Measurements from ENCODE around the gene SMCO1. TPM values are rescaled to one million over a fixed set of nuclear protein-coding genes. Genes with fewer than 3 reads are reported as not detected.
"Not testable (repeated sequence)": the region's sequence is repeated elsewhere in the genome, so short reads cannot be mapped to it uniquely, and the experiment has no call there.

The SMCO1 gene
- total and polyA plus RNA-seq, 8 donors: 0.05 TPM; not detected in 7

GRCh38 chr3:196506687-196507086 lies 8.5 kb downstream of the SMCO1 start:
- TF ChIP-seq CTCF (IDR thresholded peaks at IDR 0.05): no peak
- intact Hi-C loops (cut with DNase I): no loop called here
- H3K4me1 ChIP-seq: no peaks in the 10 kb centered on the region
- DNase-seq: no peak
- H3K27ac ChIP-seq: no peak overlapping the region
- no peak overlapping the region for H3K4me3 ChIP-seq
- 70 to 82% methylated on average over 8 of the region's 8 CpGs for WGBS, 2 donors
- no peak for ATAC-seq
- no peaks in the 10 kb centered on the region for H3K27me3 ChIP-seq
- H3K36me3 ChIP-seq: no peaks in the 10 kb centered on the region
- no peak for FAIRE-seq
- H3K9me3 ChIP-seq: no peaks in the 10 kb centered on the region

DNA sequence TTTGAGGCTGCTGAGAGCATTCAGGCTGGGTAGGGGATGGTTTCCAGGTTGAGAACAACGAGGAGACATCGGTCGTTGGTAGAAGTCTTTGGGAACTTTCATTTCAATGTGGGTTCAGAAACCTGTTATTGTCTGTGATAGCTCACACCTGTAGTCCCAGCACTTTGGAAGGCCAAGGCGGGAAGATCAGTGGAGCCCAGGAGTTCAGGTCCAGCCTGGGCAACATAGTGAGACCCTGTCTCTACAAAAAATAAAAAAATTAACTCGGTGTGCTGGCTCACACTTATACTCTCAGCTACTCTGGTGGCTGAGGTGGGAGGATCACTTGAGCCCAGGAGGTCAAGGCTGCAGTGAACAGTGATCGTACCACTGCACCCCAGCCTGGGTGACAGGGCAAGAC lies 10.6 kb downstream of the SMCO1 start:
- H3K4me3 ChIP-seq: no peak overlapping the region
- no peak for FAIRE-seq
- TF ChIP-seq CTCF (IDR thresholded peaks at IDR 0.05): no peak
- intact Hi-C loops (cut with DNase I): no loop called here
- H3K36me3 ChIP-seq: no peaks in the 10 kb centered on the region
- ATAC-seq: no peak
- H3K4me1 ChIP-seq: peaks cover 0 to 2% (median 0%) of the 10 kb centered on the region in 3 donors
- no peaks in the 10 kb centered on the region for H3K27me3 ChIP-seq
- H3K9me3 ChIP-seq: no peaks in the 10 kb centered on the region
- no peak for DNase-seq
- no peak overlapping the region for H3K27ac ChIP-seq
- 95 to 97% methylated on average over 6 of the region's 6 CpGs for WGBS, 2 donors

- DNase-seq; H3K9me3 ChIP-seq; intact Hi-C loops (cut with DNase I); H3K4me1 ChIP-seq; ATAC-seq; FAIRE-seq; H3K27me3 ChIP-seq; H3K36me3 ChIP-seq: not testable (repeated sequence)
- 21 to 31% methylated on average over 7 of the region's 7 CpGs for WGBS, 2 donors
- Histone ChIP-seq H3K27ac (peak overlapping the region; percentile 83 to 87 (median 86)), H3K4me3 (peak overlapping the region in 3 of 4 donors; percentile 61 to 79 (median 72))
These were observed 11.1 kb downstream of the SMCO1 start for GRCh38 chr3:196504077-196504398.

- Histone ChIP-seq H3K27ac (peak within 1 kb of the TSS; percentile 83 to 87 (median 86)), H3K27me3 (no peaks in the 10 kb centered on the region), H3K9me3 (no peaks in the 10 kb centered on the region), H3K4me1 (peaks cover 0 to 2% (median 0%) of the 10 kb centered on the region in 3 donors), H3K36me3 (no peaks in the 10 kb centered on the region), H3K4me3 (peak within 1 kb of the TSS; percentile 51 to 79 (median 66))
- intact Hi-C loops (cut with DNase I): no loop called here
- ATAC-seq (peak; percentile 89 to 93 (median 92)), DNase-seq (peak; percentile 92 to 96 (median 94)), FAIRE-seq (no peak)
- TF ChIP-seq CTCF (IDR thresholded peaks at IDR 0.05): no peak
- WGBS, 2 donors: 0% methylated on average over 69 to 75 of the region's 75 CpGs
These were observed 11.7 kb downstream of the SMCO1 start, which contains the start of gene RNF168 for GRCh38 chr3:196503196-196504076. Gene RNF168 (minus strand): TSS chr3:196503768. CDS start chr3:196503173, 595 bp downstream.

GRCh38 chr3:196502775-196503195 lies 12.4 kb downstream of the SMCO1 start:
- Histone ChIP-seq H3K4me3 (peak overlapping the region; percentile 51 to 79 (median 66)), H3K27me3 (no peaks in the 10 kb centered on the region), H3K27ac (peak overlapping the region; percentile 83 to 87 (median 86)), H3K9me3 (no peaks in the 10 kb centered on the region), H3K4me1 (peaks cover 0 to 2% (median 0%) of the 10 kb centered on the region in 3 donors), H3K36me3 (no peaks in the 10 kb centered on the region)
- ATAC-seq (peak; percentile 55 to 76 (median 66)), DNase-seq (peak; percentile 38 to 63 (median 55)), FAIRE-seq (no peak)
- no peak for TF ChIP-seq CTCF (IDR thresholded peaks at IDR 0.05)
- intact Hi-C loops (cut with DNase I): no loop called here
- WGBS, 2 donors: 0% methylated on average over 27 of the region's 27 CpGs

Data from pancreas (tissue), 10 donors.